Keratinocyte (primary cell): ENCODE measurements around the gene DAZL. TPM values are rescaled to one million over a fixed set of nuclear protein-coding genes. Genes with fewer than 3 reads are reported as not detected.

Experiments used
- DNase-seq: peaks from one replicate; pipeline ENCODE4 v3.0.0-alpha.2; 2011; ENCODE audit warnings: low read depth, missing footprints, low spot score
- FAIRE-seq: peaks from 2 replicates; lab custom pipeline; 2011; peaks lifted over from hg19 to GRCh38; lab: Jason Lieb, UNC
- H2AFZ ChIP-seq: 2 replicates; pipeline ENCODE4 v1.6.0; 2012; ENCODE audit warnings: low read length, control low read depth, inconsistent platforms; ENCODE audit not compliant: control insufficient read depth
- H3K27ac ChIP-seq: 2 replicates; pipeline ENCODE4 v1.5.1; 2011; ENCODE audit warnings: low read length; ENCODE audit not compliant: control insufficient read depth, insufficient read depth
- H3K27me3 ChIP-seq: 3 replicates; pipeline ENCODE4 v1.6.0; 2011; ENCODE audit warnings: low read length; ENCODE audit not compliant: control insufficient read depth, insufficient read depth; ENCODE audit errors: extremely low read depth
- H3K36me3 ChIP-seq, 2 experiments: 2 replicates in 1 of 2; 3 replicates in 1 of 2; pipeline ENCODE4 v1.5.1; 2011; ENCODE audit warnings: low read length in 2 of 2, mild to moderate bottlenecking in 1 of 2; ENCODE audit not compliant: control insufficient read depth in 2 of 2, insufficient read depth in 2 of 2; ENCODE audit errors: extremely low read depth in 1 of 2
- H3K4me1 ChIP-seq: 3 replicates; pipeline ENCODE4 v1.5.1; 2011; ENCODE audit warnings: low read length; ENCODE audit not compliant: control insufficient read depth, insufficient read depth; ENCODE audit errors: extremely low read depth
- H3K4me2 ChIP-seq: 3 replicates; pipeline ENCODE4 v1.6.0; 2011; ENCODE audit warnings: low read depth, low read length; ENCODE audit not compliant: control insufficient read depth, insufficient read depth; ENCODE audit errors: extremely low read depth
- H3K4me3 ChIP-seq, 3 experiments: fragments of 200-600 bp in 1 of 3; sonication (generic) in 1 of 3; 2 replicates in 2 of 3; 3 replicates in 1 of 3; pipeline ENCODE4 v1.5.1; 2011 to 2016; ENCODE audit warnings: low read length in 3 of 3, mild to moderate bottlenecking in 3 of 3, control low read depth in 2 of 3, inconsistent platforms in 1 of 3, low read depth in 1 of 3, mixed read lengths in 1 of 3, mixed run types in 1 of 3, moderate library complexity in 1 of 3; ENCODE audit not compliant: control insufficient read depth in 2 of 3, insufficient read depth in 2 of 3; ENCODE audit errors: extremely low read depth in 1 of 3
- H3K79me2 ChIP-seq: 2 replicates; pipeline ENCODE4 v1.6.0; 2012; ENCODE audit warnings: low read length; ENCODE audit not compliant: control insufficient read depth, insufficient read depth
- H3K9ac ChIP-seq: 3 replicates; pipeline ENCODE4 v1.6.0; 2011; ENCODE audit warnings: low read length; ENCODE audit not compliant: control insufficient read depth, insufficient read depth; ENCODE audit errors: extremely low read depth
- H3K9me1 ChIP-seq: 3 replicates; pipeline ENCODE4 v1.6.0; 2011; ENCODE audit warnings: low read length; ENCODE audit not compliant: control insufficient read depth, insufficient read depth; ENCODE audit errors: extremely low read depth
- H3K9me3 ChIP-seq: 2 replicates; pipeline ENCODE4 v1.5.1; 2012; ENCODE audit warnings: low read depth, low read length; ENCODE audit not compliant: control insufficient read depth
- H4K20me1 ChIP-seq: 3 replicates; pipeline ENCODE4 v1.6.0; 2011; ENCODE audit warnings: low read length; ENCODE audit not compliant: control insufficient read depth, insufficient read depth; ENCODE audit errors: extremely low read depth
- CTCF ChIP-seq, 3 experiments: IDR thresholded peaks in 1 of 3; conservative IDR thresholded peaks in 1 of 3; optimal IDR thresholded peaks in 1 of 3; 2 replicates in 2 of 3; 3 replicates in 1 of 3; pipeline versions ENCODE3 to v1.5.1; 2011; ENCODE audit warnings: low read length in 3 of 3, mild to moderate bottlenecking in 3 of 3, moderate library complexity in 2 of 3, control low read depth in 1 of 3, inconsistent platforms in 1 of 3; ENCODE audit not compliant: insufficient read depth in 2 of 3; ENCODE audit errors: extremely low read depth in 1 of 3
- EZH2 ChIP-seq: IDR thresholded peaks from one replicate; pipeline ENCODE4 v1.6.1; 2012; ENCODE audit warnings: inconsistent platforms, mild to moderate bottlenecking, low read length, moderate library complexity
- dilution Hi-C: fragments of 300-500 bp; cut with MboI; formaldehyde crosslinking; loops from one replicate; pipeline ENCODE4 v1.7.0; 2020; ENCODE audit warnings: low sequenced_read_pairs; ENCODE audit not compliant: extremely low pct_ligation_motif_present
- polyA plus RNA-seq, 5 experiments: library from polyadenylated mRNA; depleted of rRNA in 3 of 5; stranded (reverse) in 3 of 5; stranded (forward) in 1 of 5; unstranded in 1 of 5; fragments of >200 nt; gene quantifications; 1 replicate in 1 of 5; 2 replicates in 3 of 5; 3 replicates in 1 of 5; pipeline versions ENCODE4 v1.2.1 to v1.2.3, GENCODE V29; 2011 to 2012; ENCODE audit warnings: missing spikeins in 2 of 5, low read depth in 1 of 5, low replicate concordance in 1 of 5

The DAZL gene
- polyA plus RNA-seq, 1 donor (not counting 4 experiments of a cell fraction or from before 2014, with no cell fraction given): not detected

DNA sequence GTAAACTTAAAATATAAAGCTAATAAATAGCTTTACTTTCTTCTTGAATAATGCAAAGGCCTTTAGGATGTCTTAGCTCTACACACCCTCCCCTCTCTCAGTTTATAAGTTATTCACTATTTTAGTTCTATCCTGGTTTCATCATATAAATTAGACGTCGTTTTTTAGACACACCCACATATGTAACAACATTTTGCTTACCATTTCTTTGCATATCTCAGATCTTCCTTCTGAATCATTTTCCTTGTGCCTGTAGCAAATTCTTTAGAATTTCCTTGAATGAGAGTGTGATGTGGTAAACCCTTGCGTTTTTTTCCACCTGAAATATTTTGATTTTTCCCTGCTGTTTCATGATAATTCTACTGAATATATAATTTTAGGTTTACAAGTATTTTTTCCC is 2.5 kb upstream of the DAZL start:
- Histone ChIP-seq H3K36me3 (no peaks in the 10 kb centered on the region), H3K4me1 (no peaks in the 10 kb centered on the region), H3K79me2 (no peaks in the 10 kb centered on the region), H3K4me3 (no peak overlapping the region), H3K4me2 (no peak overlapping the region), H2AFZ (no peak overlapping the region), H3K27me3 (no peaks in the 10 kb centered on the region), H3K9ac (no peak overlapping the region), H3K9me1 (no peaks in the 10 kb centered on the region), H3K9me3 (no peaks in the 10 kb centered on the region), H3K27ac (no peak overlapping the region), H4K20me1 (no peaks in the 10 kb centered on the region)
- dilution Hi-C loops: loop anchor here (25.0 kb wide), 1 partner anchor 255 kb away; no protein-coding TSS in a partner anchor
- DNase-seq: no peak
- TF ChIP-seq EZH2: no peak
- no peak for TF ChIP-seq CTCF (optimal IDR thresholded peaks at IDR 0.05 in 1 of 3, IDR thresholded peaks at IDR 0.05 in 1 of 3, conservative IDR thresholded peaks at IDR 0.05 in 1 of 3; ENCODE audit: extremely low read depth in 1 of 3, insufficient read depth in 2 of 3, low read length in 3 of 3)
- FAIRE-seq: no peak

DNA sequence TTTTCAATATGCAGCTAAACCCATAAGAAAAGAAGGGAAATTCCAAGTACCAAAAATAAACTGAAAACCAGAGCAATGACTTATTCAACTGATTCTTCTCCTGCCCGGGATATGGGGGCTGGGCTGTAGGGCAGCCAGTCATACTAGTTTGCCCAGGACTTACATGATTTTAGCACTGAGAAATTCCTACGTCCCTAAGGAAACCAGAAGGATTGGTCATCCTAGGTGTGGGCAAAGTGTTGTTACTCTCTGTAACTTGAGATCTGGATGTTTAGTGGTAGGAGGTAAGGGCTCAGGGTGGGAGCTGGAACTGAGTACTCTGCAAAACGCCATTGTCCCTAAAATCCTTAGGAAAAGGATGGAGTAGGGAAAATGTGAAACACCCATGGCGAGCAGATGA is 1.2 kb upstream of the DAZL start:
- Histone ChIP-seq H3K9me3 (no peaks in the 10 kb centered on the region), H4K20me1 (no peaks in the 10 kb centered on the region), H3K4me1 (no peaks in the 10 kb centered on the region), H2AFZ (no peak overlapping the region), H3K9ac (no peak overlapping the region), H3K9me1 (no peaks in the 10 kb centered on the region), H3K36me3 (no peaks in the 10 kb centered on the region), H3K4me3 (no peak overlapping the region), H3K27me3 (no peaks in the 10 kb centered on the region), H3K4me2 (no peak overlapping the region), H3K79me2 (no peaks in the 10 kb centered on the region), H3K27ac (no peak overlapping the region)
- TF ChIP-seq CTCF (optimal IDR thresholded peaks at IDR 0.05 in 1 of 3, IDR thresholded peaks at IDR 0.05 in 1 of 3, conservative IDR thresholded peaks at IDR 0.05 in 1 of 3; ENCODE audit: extremely low read depth in 1 of 3, insufficient read depth in 2 of 3, low read length in 3 of 3) (no peak), EZH2 (no peak)
- dilution Hi-C loops: loop anchor here (25.0 kb wide), 1 partner anchor 256 kb away; no protein-coding TSS in a partner anchor
- DNase-seq (no peak), FAIRE-seq (no peak)
